PFSK-1 (cell line): ENCODE data around the gene STRIP1.
A peak's percentile ranks its signal among the peaks of the same experiment; 100 is the strongest.

Source experiments
- POLR2AphosphoS5 ChIP-seq: IDR thresholded peaks from 2 replicates; pipeline ENCODE4 v1.6.1; 2012; ENCODE audit warnings: low read depth, mild to moderate bottlenecking, control low read depth, low read length, moderate library complexity
- TAF1 ChIP-seq: IDR thresholded peaks from 2 replicates; pipeline ENCODE4 v1.6.1; 2012; ENCODE audit warnings: low read length, control low read depth, borderline replicate concordance; ENCODE audit not compliant: insufficient read depth
- TF ChIP-seq, protein P1 (sequence below), 2 experiments: IDR thresholded peaks; 2 replicates each; pipeline versions ENCODE4 v1.6.1 to v1.8.0; 2011 to 2012; ENCODE audit warnings: low read depth in 2 of 2, low read length in 2 of 2, control low read depth in 1 of 2, inconsistent platforms in 1 of 2, mild to moderate bottlenecking in 1 of 2, moderate library complexity in 1 of 2; ENCODE audit not compliant: insufficient read depth in 1 of 2

DNA sequence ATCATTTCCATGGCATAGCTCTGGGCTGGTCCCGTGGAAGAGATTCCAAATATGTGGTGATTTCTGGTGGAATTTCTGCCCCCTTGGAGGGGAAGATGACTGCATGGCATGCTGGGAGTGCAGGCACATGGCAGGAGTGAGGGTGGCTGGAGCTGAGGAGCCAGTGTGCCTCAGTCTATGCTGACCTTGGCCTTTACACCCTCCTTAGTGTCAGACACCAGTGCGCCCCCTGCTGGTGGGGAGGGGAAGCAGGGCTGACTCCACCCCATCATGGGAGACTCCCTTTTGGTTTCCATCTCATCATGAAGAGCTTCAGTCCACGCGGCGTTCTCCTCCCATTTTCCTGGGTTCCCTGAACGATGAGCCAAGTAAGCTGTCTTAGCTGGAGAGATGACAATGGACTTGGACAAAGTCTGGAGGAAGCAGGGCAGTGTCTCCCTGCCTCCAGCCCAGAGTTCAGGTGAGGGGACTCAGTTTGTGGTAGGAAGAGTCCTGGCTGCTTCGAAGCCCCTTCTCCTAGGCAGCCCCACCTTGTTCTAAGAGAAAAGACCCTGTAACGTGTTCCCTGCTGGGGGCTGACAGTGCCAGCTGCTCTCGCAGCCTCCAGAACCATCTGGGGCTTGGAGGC is 25.7 kb downstream of the STRIP1 start:
- 0 out of 2 replicates have a peak, but pooled peaks have one; percentile 29 for TF ChIP-seq POLR2AphosphoS5
- no peak for TF ChIP-seq TAF1
- TF ChIP-seq, protein P1, sequence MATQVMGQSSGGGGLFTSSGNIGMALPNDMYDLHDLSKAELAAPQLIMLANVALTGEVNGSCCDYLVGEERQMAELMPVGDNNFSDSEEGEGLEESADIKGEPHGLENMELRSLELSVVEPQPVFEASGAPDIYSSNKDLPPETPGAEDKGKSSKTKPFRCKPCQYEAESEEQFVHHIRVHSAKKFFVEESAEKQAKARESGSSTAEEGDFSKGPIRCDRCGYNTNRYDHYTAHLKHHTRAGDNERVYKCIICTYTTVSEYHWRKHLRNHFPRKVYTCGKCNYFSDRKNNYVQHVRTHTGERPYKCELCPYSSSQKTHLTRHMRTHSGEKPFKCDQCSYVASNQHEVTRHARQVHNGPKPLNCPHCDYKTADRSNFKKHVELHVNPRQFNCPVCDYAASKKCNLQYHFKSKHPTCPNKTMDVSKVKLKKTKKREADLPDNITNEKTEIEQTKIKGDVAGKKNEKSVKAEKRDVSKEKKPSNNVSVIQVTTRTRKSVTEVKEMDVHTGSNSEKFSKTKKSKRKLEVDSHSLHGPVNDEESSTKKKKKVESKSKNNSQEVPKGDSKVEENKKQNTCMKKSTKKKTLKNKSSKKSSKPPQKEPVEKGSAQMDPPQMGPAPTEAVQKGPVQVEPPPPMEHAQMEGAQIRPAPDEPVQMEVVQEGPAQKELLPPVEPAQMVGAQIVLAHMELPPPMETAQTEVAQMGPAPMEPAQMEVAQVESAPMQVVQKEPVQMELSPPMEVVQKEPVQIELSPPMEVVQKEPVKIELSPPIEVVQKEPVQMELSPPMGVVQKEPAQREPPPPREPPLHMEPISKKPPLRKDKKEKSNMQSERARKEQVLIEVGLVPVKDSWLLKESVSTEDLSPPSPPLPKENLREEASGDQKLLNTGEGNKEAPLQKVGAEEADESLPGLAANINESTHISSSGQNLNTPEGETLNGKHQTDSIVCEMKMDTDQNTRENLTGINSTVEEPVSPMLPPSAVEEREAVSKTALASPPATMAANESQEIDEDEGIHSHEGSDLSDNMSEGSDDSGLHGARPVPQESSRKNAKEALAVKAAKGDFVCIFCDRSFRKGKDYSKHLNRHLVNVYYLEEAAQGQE (IDR thresholded peaks at IDR 0.05; ENCODE audit: insufficient read depth in 1 of 2, low read depth in 2 of 2, low read length in 2 of 2) = 0 out of 4 replicates have a peak, but pooled peaks of 1 of the 2 experiments have one; percentile 17
